MCF 10A (cell line): Measurements from ENCODE around the gene EGLN1. TPM values are rescaled to one million over a fixed set of nuclear protein-coding genes. Genes with fewer than 3 reads are reported as not detected.

ENCODE experiments used
- BruUV-seq: library from RNA; stranded (reverse); fragments of 400-500 nt; replicated peaks from 2 replicates; lab custom pipeline; 2021; lab: Mats Ljungman, UMichigan
- CTCF ChIA-PET: fragments of 300-600 bp; sonication (Branson Sonifier 250); formaldehyde crosslinking; extraction: SDS; loops from one replicate; lab custom pipeline; 2021; ENCODE audit warnings: antibody characterized with exemption, inconsistent platforms; lab: Yijun Ruan, JAX
- POLR2A ChIA-PET: fragments of 300-600, 350-650 bp; sonication (Branson Sonifier 250); formaldehyde crosslinking; extraction: SDS; loops from one replicate; lab custom pipeline; 2020; ENCODE audit warnings: antibody characterized with exemption, inconsistent platforms; lab: Yijun Ruan, JAX
- DNase-seq: peaks from one replicate; pipeline ENCODE4 v3.0.0-alpha.2; 2018; ENCODE audit not compliant: unreplicated experiment
- H3K27ac Mint-ChIP-seq: one replicate; pipeline ENCODE4 v1.8.0; 2022; ENCODE audit warnings: mild to moderate bottlenecking, low read depth, mixed read lengths; ENCODE audit not compliant: unreplicated experiment
- H3K27me3 Mint-ChIP-seq: one replicate; pipeline ENCODE4 v1.8.0; 2022; ENCODE audit warnings: mixed read lengths; ENCODE audit not compliant: insufficient read depth, unreplicated experiment
- H3K36me3 Mint-ChIP-seq: one replicate; pipeline ENCODE4 v1.8.0; 2022; ENCODE audit warnings: mild to moderate bottlenecking, moderate library complexity, mixed read lengths; ENCODE audit not compliant: insufficient read depth, unreplicated experiment
- H3K4me1 Mint-ChIP-seq: one replicate; pipeline ENCODE4 v1.8.0; 2022; ENCODE audit warnings: mixed read lengths; ENCODE audit not compliant: insufficient read depth, unreplicated experiment
- H3K4me3 Mint-ChIP-seq: one replicate; pipeline ENCODE4 v1.8.0; 2022; ENCODE audit warnings: mild to moderate bottlenecking, moderate library complexity, mixed read lengths; ENCODE audit not compliant: unreplicated experiment
- H3K9me3 Mint-ChIP-seq: one replicate; pipeline ENCODE4 v1.8.0; 2022; ENCODE audit warnings: mixed read lengths; ENCODE audit not compliant: unreplicated experiment
- intact Hi-C: fragments of 100-400 bp; cut with micrococcal nuclease; formaldehyde crosslinking; loops from 2 replicates; pipeline ENCODE4 v1.14.1; 2022
- total RNA-seq: library from RNA; stranded (reverse); gene quantifications from 2 replicates; pipeline ENCODE4 v1.2.3, GENCODE V29; 2022
- TF ChIP-seq, protein P1 (sequence below): fragments of 200-600 bp; IDR thresholded peaks from one replicate; pipeline ENCODE4 v1.8.0; 2022; ENCODE audit warnings: antibody characterized with exemption, mild to moderate bottlenecking; ENCODE audit not compliant: unreplicated experiment

Gene EGLN1
- total RNA-seq, 1 experiment from 2014 or later: 68.8 TPM

DNA sequence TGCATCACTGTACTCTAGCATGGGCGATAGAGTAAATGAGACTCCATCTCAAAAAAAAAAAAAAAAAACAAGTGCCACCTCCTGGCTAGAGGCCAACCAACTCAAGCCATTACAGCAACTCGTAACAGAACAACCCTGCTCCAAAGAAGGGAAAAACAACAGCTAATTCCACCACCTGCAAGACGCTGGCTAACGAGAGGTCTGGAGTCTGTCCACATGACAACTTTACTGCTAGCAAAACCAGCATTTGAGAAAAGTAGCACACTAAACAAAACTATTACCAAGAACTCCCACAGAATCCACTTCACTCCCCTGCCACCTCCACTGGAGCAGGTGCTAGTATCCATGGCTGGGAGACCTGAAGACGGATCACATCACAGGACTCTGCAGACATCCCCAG, 24.1 kb upstream of the EGLN1 start:
- no peaks in the 10 kb centered on the region for H3K36me3 Mint-ChIP-seq
- no peaks in the 10 kb centered on the region for H3K4me1 Mint-ChIP-seq
- no peaks in the 10 kb centered on the region for H3K27me3 Mint-ChIP-seq
- intact Hi-C loops: no loop called here
- no peak overlapping the region for H3K4me3 Mint-ChIP-seq
- no TSS peak for BruUV-seq
- TF ChIP-seq, protein P1, sequence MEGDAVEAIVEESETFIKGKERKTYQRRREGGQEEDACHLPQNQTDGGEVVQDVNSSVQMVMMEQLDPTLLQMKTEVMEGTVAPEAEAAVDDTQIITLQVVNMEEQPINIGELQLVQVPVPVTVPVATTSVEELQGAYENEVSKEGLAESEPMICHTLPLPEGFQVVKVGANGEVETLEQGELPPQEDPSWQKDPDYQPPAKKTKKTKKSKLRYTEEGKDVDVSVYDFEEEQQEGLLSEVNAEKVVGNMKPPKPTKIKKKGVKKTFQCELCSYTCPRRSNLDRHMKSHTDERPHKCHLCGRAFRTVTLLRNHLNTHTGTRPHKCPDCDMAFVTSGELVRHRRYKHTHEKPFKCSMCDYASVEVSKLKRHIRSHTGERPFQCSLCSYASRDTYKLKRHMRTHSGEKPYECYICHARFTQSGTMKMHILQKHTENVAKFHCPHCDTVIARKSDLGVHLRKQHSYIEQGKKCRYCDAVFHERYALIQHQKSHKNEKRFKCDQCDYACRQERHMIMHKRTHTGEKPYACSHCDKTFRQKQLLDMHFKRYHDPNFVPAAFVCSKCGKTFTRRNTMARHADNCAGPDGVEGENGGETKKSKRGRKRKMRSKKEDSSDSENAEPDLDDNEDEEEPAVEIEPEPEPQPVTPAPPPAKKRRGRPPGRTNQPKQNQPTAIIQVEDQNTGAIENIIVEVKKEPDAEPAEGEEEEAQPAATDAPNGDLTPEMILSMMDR: no peak
- no peak overlapping the region for H3K27ac Mint-ChIP-seq
- ChIA-PET CTCF (no interaction called here), POLR2A (interaction anchor here (0.7 to 1.0 kb wide), 2 partner anchors 21 to 87 kb away, joined by 3 read pairs; no protein-coding TSS in a partner anchor)
- DNase-seq: no peak
- peaks cover 19% of the 10 kb centered on the region for H3K9me3 Mint-ChIP-seq

DNA sequence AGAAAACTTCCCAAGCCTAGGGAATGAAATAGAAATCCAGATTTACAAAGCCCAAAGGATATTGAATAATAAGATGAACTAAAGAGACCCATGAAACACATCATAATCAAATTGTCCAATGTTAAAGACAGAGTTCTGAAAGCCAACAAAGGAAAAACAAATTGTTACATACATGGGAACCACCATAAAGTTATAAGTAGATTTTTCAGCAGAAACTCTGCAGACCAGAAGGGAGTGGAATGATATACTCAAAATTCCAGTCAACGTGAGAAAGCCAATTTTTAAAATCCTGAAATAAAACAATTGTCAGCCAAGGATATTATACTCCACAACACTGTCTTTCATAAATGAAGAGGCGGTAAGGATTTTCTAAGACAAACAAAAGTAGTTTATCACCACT, 22.0 kb upstream of the EGLN1 start:
- TF ChIP-seq, protein P1: no peak
- Mint-ChIP-seq H3K36me3 (no peaks in the 10 kb centered on the region), H3K4me1 (no peaks in the 10 kb centered on the region), H3K9me3 (peaks cover 19% of the 10 kb centered on the region), H3K27me3 (no peaks in the 10 kb centered on the region), H3K27ac (no peak overlapping the region), H3K4me3 (no peak overlapping the region)
- POLR2A ChIA-PET: no interaction called here
- BruUV-seq: no TSS peak
- CTCF ChIA-PET: no interaction called here
- intact Hi-C loops: no loop called here
- DNase-seq: no peak

DNA sequence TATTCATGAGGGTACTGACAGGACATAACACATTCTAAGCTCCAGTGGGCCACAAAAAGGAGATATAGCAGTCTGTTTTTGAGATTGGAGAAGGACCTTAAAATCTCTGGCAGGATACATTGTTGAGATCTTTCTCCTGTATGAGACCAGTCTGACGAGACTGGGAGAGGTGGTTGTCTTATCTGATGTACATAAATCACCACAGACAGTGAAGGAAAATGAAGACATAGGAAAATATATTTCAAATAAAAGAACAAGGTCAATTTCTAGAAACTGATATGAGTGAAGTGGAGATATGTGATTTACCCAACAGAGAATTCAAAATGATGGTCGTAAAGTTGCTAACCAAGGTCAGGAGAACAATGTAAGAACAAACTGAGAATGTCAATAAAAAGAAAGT, 21.3 kb upstream of the EGLN1 start:
- Mint-ChIP-seq H3K9me3 (peaks cover 19% of the 10 kb centered on the region), H3K4me1 (no peaks in the 10 kb centered on the region), H3K27me3 (no peaks in the 10 kb centered on the region), H3K4me3 (no peak overlapping the region), H3K36me3 (no peaks in the 10 kb centered on the region), H3K27ac (no peak overlapping the region)
- BruUV-seq: no TSS peak
- CTCF ChIA-PET: no interaction called here
- no peak for DNase-seq
- intact Hi-C loops: no loop called here
- POLR2A ChIA-PET: no interaction called here
- TF ChIP-seq, protein P1: no peak

DNA sequence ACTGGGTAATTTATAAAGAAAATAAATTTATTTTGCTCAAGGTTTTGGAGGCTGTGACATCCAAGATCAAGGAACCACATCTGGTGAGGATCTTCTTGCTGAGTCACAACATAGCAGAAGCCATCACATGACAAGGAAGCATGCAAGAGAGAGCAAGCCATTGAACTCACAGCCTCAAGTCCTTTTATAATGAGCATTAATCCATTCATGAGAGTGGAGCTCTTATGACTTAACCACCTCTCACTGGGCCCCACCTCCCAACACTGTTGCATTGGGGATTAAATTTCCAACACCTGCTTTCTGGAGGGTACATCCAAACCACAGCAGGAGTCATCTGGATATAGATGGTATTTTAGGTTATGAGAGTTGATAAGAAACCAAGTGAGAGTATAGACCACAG, 20.6 kb upstream of the EGLN1 start:
- TF ChIP-seq, protein P1: no peak
- POLR2A ChIA-PET: no interaction called here
- no TSS peak for BruUV-seq
- H3K27ac Mint-ChIP-seq: no peak overlapping the region
- H3K9me3 Mint-ChIP-seq: peaks cover 19% of the 10 kb centered on the region
- intact Hi-C loops: no loop called here
- H3K36me3 Mint-ChIP-seq: no peaks in the 10 kb centered on the region
- CTCF ChIA-PET: no interaction called here
- no peak overlapping the region for H3K4me3 Mint-ChIP-seq
- no peaks in the 10 kb centered on the region for H3K27me3 Mint-ChIP-seq
- no peaks in the 10 kb centered on the region for H3K4me1 Mint-ChIP-seq
- DNase-seq: no peak
